GM20000 (cell line): ENCODE measurements around the gene UBL4A.

ENCODE experiments used
- DNase-seq: peaks from one replicate; pipeline ENCODE4 v3.0.0; 2012; ENCODE audit warnings: low spot score
- TF ChIP-seq, protein P1 (sequence below): IDR thresholded peaks from 2 replicates; pipeline ENCODE4 v1.5.1; 2012; ENCODE audit warnings: mild to moderate bottlenecking, control low read depth; ENCODE audit errors: extremely low read depth, missing control alignments

Gene UBL4A

DNA sequence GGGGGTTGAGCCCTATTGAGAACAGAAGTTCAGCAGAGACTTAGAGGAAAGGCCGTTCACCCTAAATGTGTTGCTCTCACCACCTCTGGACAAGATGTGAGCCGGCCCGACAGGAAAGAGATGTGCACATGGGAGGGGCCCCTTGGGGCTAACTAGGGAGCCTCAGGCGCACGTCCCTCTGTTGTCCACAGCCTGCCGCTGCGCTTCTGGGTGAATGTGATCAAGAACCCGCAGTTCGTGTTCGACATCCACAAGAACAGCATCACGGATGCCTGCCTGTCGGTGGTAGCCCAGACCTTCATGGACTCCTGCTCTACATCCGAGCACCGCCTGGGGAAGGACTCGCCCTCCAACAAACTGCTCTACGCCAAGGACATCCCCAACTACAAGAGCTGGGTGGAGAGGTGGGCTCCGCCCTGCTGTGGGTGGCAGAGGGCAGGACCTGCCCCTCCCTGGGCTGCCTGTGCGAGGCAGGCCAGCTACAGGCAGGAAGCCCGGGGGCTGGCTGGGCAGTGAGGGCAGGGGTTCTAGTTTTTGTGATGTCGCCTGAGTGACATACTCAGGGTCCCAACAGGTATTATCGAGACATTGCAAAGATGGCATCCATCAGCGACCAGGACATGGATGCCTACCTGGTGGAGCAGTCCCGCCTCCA lies 15.4 kb downstream of the UBL4A start:
- TF ChIP-seq, protein P1, sequence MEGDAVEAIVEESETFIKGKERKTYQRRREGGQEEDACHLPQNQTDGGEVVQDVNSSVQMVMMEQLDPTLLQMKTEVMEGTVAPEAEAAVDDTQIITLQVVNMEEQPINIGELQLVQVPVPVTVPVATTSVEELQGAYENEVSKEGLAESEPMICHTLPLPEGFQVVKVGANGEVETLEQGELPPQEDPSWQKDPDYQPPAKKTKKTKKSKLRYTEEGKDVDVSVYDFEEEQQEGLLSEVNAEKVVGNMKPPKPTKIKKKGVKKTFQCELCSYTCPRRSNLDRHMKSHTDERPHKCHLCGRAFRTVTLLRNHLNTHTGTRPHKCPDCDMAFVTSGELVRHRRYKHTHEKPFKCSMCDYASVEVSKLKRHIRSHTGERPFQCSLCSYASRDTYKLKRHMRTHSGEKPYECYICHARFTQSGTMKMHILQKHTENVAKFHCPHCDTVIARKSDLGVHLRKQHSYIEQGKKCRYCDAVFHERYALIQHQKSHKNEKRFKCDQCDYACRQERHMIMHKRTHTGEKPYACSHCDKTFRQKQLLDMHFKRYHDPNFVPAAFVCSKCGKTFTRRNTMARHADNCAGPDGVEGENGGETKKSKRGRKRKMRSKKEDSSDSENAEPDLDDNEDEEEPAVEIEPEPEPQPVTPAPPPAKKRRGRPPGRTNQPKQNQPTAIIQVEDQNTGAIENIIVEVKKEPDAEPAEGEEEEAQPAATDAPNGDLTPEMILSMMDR = no peak
- DNase-seq = no peak

DNA sequence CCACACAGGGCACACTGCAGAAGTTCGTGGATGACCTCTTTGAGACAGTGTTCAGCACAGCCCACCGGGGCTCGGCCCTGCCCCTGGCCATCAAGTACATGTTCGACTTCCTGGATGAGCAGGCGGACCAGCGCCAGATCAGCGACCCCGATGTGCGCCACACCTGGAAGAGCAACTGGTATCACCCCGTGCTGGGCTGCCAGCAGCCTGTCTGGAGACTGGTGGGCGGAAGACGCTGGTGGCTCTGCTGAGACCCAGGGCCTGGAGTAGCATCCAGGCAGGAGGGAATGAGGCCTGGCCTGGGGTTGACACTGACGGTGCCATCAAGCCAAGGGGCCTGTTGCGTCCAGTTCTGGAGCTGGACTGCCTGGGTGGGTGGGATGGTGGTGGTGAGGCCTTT lies 16.0 kb downstream of the UBL4A start:
- TF ChIP-seq, protein P1 = no peak
- no peak for DNase-seq

- TF ChIP-seq, protein P1 = no peak
- DNase-seq = no peak
Measured at GRCh38 chrX:154469880-154470279, 16.5 kb downstream of the UBL4A start.

GRCh38 chrX:154469114-154469513 lies 17.3 kb downstream of the UBL4A start:
- no peak for DNase-seq
- TF ChIP-seq, protein P1 = no peak

DNA sequence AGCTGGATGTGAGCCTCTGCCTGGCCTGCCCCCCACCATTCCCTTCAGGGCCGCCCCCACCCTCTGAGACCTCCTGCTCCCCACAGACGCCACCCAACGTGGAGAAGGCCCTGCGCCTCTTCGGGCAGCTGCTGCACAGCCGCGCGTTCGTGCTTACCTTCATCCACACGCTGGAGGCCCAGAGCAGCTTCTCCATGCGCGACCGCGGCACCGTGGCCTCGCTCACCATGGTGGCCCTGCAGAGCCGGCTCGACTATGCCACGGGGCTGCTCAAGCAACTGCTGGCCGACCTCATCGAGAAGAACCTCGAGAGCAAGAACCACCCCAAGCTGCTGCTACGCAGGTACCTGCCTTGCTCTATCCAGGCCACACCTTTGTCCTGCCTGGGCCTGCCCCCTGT lies 18.2 kb downstream of the UBL4A start:
- DNase-seq = no peak
- TF ChIP-seq, protein P1 = no peak

GRCh38 chrX:154467556-154467955 lies 18.9 kb downstream of the UBL4A start:
- TF ChIP-seq, protein P1 = no peak
- no peak for DNase-seq

GRCh38 chrX:154466907-154467306 lies 19.5 kb downstream of the UBL4A start:
- DNase-seq = no peak
- TF ChIP-seq, protein P1 = no peak
